ENCODE data around the gene POM121L2.
"Not testable (repeated sequence)": the region's sequence is repeated elsewhere in the genome, so short reads cannot be mapped to it uniquely, and the experiment has no call there.

Gene POM121L2

GRCh38 chr6:27293436-27294098 lies 18.5 kb downstream of the POM121L2 start:
- no peak for DNase-seq (ENCODE audit: low read depth)

GRCh38 chr6:27290850-27291208 lies 21.2 kb downstream of the POM121L2 start:
- DNase-seq (ENCODE audit: low read depth) = no peak

GRCh38 chr6:27290065-27290849 lies 21.8 kb downstream of the POM121L2 start:
- no peak for DNase-seq (ENCODE audit: low read depth)

- DNase-seq (ENCODE audit: low read depth) = no peak
Measured at GRCh38 chr6:27288136-27289044, 23.7 kb downstream of the POM121L2 start.

- DNase-seq (ENCODE audit: low read depth) = no peak
Measured at GRCh38 chr6:27287751-27288135, 24.3 kb downstream of the POM121L2 start.

GRCh38 chr6:27286141-27286540 lies 25.9 kb downstream of the POM121L2 start:
- no peak for DNase-seq (ENCODE audit: low read depth)

GRCh38 chr6:27283279-27283678 lies 28.8 kb downstream of the POM121L2 start:
- no peak for DNase-seq (ENCODE audit: low read depth)

GRCh38 chr6:27281569-27281968 lies 30.5 kb downstream of the POM121L2 start:
- no peak for DNase-seq (ENCODE audit: low read depth)

GRCh38 chr6:27281105-27281539 lies 31.0 kb downstream of the POM121L2 start:
- no peak for DNase-seq (ENCODE audit: low read depth)

- DNase-seq (ENCODE audit: low read depth) = no peak
Measured at GRCh38 chr6:27280540-27281000, 31.5 kb downstream of the POM121L2 start.

GRCh38 chr6:27280064-27280539 lies 32.0 kb downstream of the POM121L2 start:
- DNase-seq (ENCODE audit: low read depth) = peak; percentile 3

- no peak for DNase-seq (ENCODE audit: low read depth)
Measured at GRCh38 chr6:27279513-27280063, 32.5 kb downstream of the POM121L2 start.

GRCh38 chr6:27275025-27275956 lies 36.8 kb downstream of the POM121L2 start:
- DNase-seq (ENCODE audit: low read depth) = peak; percentile 13

- no peak for DNase-seq (ENCODE audit: low read depth)
Measured at GRCh38 chr6:27273783-27274182, 38.3 kb downstream of the POM121L2 start.

- DNase-seq (ENCODE audit: low read depth) = no peak
Measured at GRCh38 chr6:27268803-27269202, 43.3 kb downstream of the POM121L2 start.

- DNase-seq (ENCODE audit: low read depth) = no peak
Measured at GRCh38 chr6:27267857-27268434, 44.1 kb downstream of the POM121L2 start.

- DNase-seq (ENCODE audit: low read depth) = not testable (repeated sequence)
Measured at GRCh38 chr6:27267003-27267402, 45.1 kb downstream of the POM121L2 start.

GRCh38 chr6:27263886-27264285 lies 48.2 kb downstream of the POM121L2 start:
- DNase-seq (ENCODE audit: low read depth) = no peak

GRCh38 chr6:27260836-27261375 lies 51.2 kb downstream of the POM121L2 start:
- no peak for DNase-seq (ENCODE audit: low read depth)

- no peak for DNase-seq (ENCODE audit: low read depth)
Measured at GRCh38 chr6:27260369-27260768, 51.7 kb downstream of the POM121L2 start.

All from stimulated activated CD8-positive, alpha-beta memory T cell treated with anti-CD3 and anti-CD28 coated beads, Interleukin-4, amount 100 ng/mL, for 24 hours (primary cell).